Vagina (tissue), 2 donors: ENCODE data around the gene ZNF784. TPM values are rescaled to one million over a fixed set of nuclear protein-coding genes. Genes with fewer than 3 reads are reported as not detected.

Experiments used
- DNase-seq, 2 donors: peaks; one replicate each; pipeline ENCODE4 v3.0.0-alpha.2; 2017; ENCODE audit errors: extremely low spot score in 2 of 2
- H3K27ac ChIP-seq: fragments of 200-600 bp; sonication (generic); one replicate; pipeline ENCODE4 v1.5.1; 2019
- H3K27me3 ChIP-seq: fragments of 200-600 bp; sonication (generic); one replicate; pipeline ENCODE4 v1.5.1; 2019
- H3K36me3 ChIP-seq, 2 donors: fragments of 200-600 bp; sonication (generic); one replicate each; pipeline ENCODE4 v1.5.1; 2017 to 2019
- H3K4me1 ChIP-seq: fragments of 200-600 bp; sonication (generic); one replicate; pipeline ENCODE4 v1.5.1; 2019
- H3K4me3 ChIP-seq, 2 donors: fragments of 200-600 bp; sonication (generic); 1 replicate in 1 of 2; 2 replicates in 1 of 2; pipeline ENCODE4 v1.5.1; 2016 to 2019
- H3K9me3 ChIP-seq: fragments of 200-600 bp; sonication (generic); one replicate; pipeline ENCODE4 v1.5.1; 2019
- POLR2A ChIP-seq, 2 donors: fragments of 450-650 bp; IDR thresholded peaks; one replicate each; pipeline ENCODE4 v1.6.1; 2017; ENCODE audit warnings: antibody characterized with exemption in 2 of 2, mild to moderate bottlenecking in 2 of 2, moderate library complexity in 2 of 2
- POLR2AphosphoS5 ChIP-seq, 2 donors: sonication (generic); formaldehyde crosslinking; IDR thresholded peaks; one replicate each; pipeline ENCODE4 v1.9.0; 2017; ENCODE audit warnings: antibody characterized with exemption in 2 of 2, mild to moderate bottlenecking in 2 of 2, low read depth in 1 of 2; ENCODE audit not compliant: insufficient read depth in 1 of 2
- intact Hi-C: fragments of 100-400 bp; cut with DNase I; formaldehyde crosslinking; loops from one replicate; pipeline ENCODE4 v1.15.1; 2023
- total RNA-seq: library from RNA; depleted of rRNA; stranded (reverse); fragments of >200 nt; gene quantifications from one replicate; pipeline ENCODE4 v1.2.3, GENCODE V29; 2016
- TF ChIP-seq, protein P1 (sequence below), 3 experiments: fragments of 450-650 bp in 2 of 3; fragments of 200-600 bp in 1 of 3; sonication (generic) in 1 of 3; IDR thresholded peaks; one replicate each; pipeline ENCODE4 v1.5.1; 2017 to 2019; ENCODE audit warnings: antibody characterized with exemption in 3 of 3, mild to moderate bottlenecking in 2 of 3, moderate library complexity in 2 of 3

The ZNF784 gene
- total RNA-seq, 1 donor from 2014 or later: 5.2 TPM

- intact Hi-C loops: loop anchor here (10.0 kb wide), 1 partner anchor 201 kb away; the partner anchor contains the start of gene UBE2S
- no peak for DNase-seq
- TF ChIP-seq POLR2A (IDR thresholded peaks at IDR 0.05) (no peak), POLR2AphosphoS5 (IDR thresholded peaks at IDR 0.05; ENCODE audit: insufficient read depth in 1 of 2, low read depth in 1 of 2) (peak in 1 of 2 donors; percentile 25)
- TF ChIP-seq, protein P1, sequence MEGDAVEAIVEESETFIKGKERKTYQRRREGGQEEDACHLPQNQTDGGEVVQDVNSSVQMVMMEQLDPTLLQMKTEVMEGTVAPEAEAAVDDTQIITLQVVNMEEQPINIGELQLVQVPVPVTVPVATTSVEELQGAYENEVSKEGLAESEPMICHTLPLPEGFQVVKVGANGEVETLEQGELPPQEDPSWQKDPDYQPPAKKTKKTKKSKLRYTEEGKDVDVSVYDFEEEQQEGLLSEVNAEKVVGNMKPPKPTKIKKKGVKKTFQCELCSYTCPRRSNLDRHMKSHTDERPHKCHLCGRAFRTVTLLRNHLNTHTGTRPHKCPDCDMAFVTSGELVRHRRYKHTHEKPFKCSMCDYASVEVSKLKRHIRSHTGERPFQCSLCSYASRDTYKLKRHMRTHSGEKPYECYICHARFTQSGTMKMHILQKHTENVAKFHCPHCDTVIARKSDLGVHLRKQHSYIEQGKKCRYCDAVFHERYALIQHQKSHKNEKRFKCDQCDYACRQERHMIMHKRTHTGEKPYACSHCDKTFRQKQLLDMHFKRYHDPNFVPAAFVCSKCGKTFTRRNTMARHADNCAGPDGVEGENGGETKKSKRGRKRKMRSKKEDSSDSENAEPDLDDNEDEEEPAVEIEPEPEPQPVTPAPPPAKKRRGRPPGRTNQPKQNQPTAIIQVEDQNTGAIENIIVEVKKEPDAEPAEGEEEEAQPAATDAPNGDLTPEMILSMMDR (IDR thresholded peaks at IDR 0.05): peak in 2 of 3 experiments; percentile 31 to 46
- Histone ChIP-seq H3K4me3 (peak within 1 kb of the TSS; percentile 70 to 90), H3K4me1 (peaks cover 39% of the 10 kb centered on the region), H3K27ac (peak within 1 kb of the TSS; percentile 91), H3K9me3 (no peaks in the 10 kb centered on the region), H3K27me3 (no peaks in the 10 kb centered on the region), H3K36me3 (no peaks in the 10 kb centered on the region)
Measured at GRCh38 chr19:55605637-55606470, 18.5 kb downstream of the ZNF784 start, which contains the start of gene ZNF865. TSS of gene ZNF865 (plus strand) at chr19:55605647. CDS start at chr19:55613619, 7,972 bp downstream.

GRCh38 chr19:55605207-55605636, 19.1 kb downstream of the ZNF784 start:
- Histone ChIP-seq H3K9me3 (no peaks in the 10 kb centered on the region), H3K27ac (peak overlapping the region; percentile 91), H3K4me1 (peaks cover 42% of the 10 kb centered on the region), H3K36me3 (no peaks in the 10 kb centered on the region), H3K27me3 (no peaks in the 10 kb centered on the region), H3K4me3 (peak overlapping the region; percentile 70 to 90)
- TF ChIP-seq, protein P1 (IDR thresholded peaks at IDR 0.05): no peak
- TF ChIP-seq POLR2A (IDR thresholded peaks at IDR 0.05): peak in 1 of 2 donors; percentile 7
- peak; percentile 71 to 76 for TF ChIP-seq POLR2AphosphoS5 (IDR thresholded peaks at IDR 0.05; ENCODE audit: insufficient read depth in 1 of 2, low read depth in 1 of 2)
- peak in 1 of 2 donors; percentile 96 for DNase-seq
- intact Hi-C loops: loop anchor here (10.0 kb wide), 1 partner anchor 200 kb away; the partner anchor contains the start of gene UBE2S

- peak overlapping the region; percentile 91 for H3K27ac ChIP-seq
- H3K36me3 ChIP-seq: no peaks in the 10 kb centered on the region
- H3K4me1 ChIP-seq: peaks cover 42% of the 10 kb centered on the region
- no peak for DNase-seq
- H3K4me3 ChIP-seq: peak overlapping the region in 1 of 2 donors; percentile 70
- TF ChIP-seq POLR2AphosphoS5 (IDR thresholded peaks at IDR 0.05; ENCODE audit: insufficient read depth in 1 of 2, low read depth in 1 of 2): no peak
- TF ChIP-seq, protein P1 (IDR thresholded peaks at IDR 0.05): no peak
- no peak for TF ChIP-seq POLR2A (IDR thresholded peaks at IDR 0.05)
- H3K9me3 ChIP-seq: no peaks in the 10 kb centered on the region
- intact Hi-C loops: loop anchor here (10.0 kb wide), 1 partner anchor 199 kb away; the partner anchor contains the start of gene UBE2S
- no peaks in the 10 kb centered on the region for H3K27me3 ChIP-seq
Measured at GRCh38 chr19:55603581-55604292, 20.6 kb downstream of the ZNF784 start.

- intact Hi-C loops: loop anchor here (10.0 kb wide), 1 partner anchor 198 kb away; the partner anchor contains the start of gene UBE2S
Measured at GRCh38 chr19:55603115-55603514, 21.3 kb downstream of the ZNF784 start.

More at GRCh38 chr19:55603115-55603514, 21.3 kb downstream of the ZNF784 start:
- Histone ChIP-seq H3K4me3 (no peak overlapping the region), H3K4me1 (peaks cover 42% of the 10 kb centered on the region), H3K27me3 (no peaks in the 10 kb centered on the region), H3K9me3 (no peaks in the 10 kb centered on the region), H3K36me3 (no peaks in the 10 kb centered on the region), H3K27ac (no peak overlapping the region)
- TF ChIP-seq, protein P1 (IDR thresholded peaks at IDR 0.05): no peak
- TF ChIP-seq POLR2AphosphoS5 (IDR thresholded peaks at IDR 0.05; ENCODE audit: insufficient read depth in 1 of 2, low read depth in 1 of 2) (no peak), POLR2A (IDR thresholded peaks at IDR 0.05) (no peak)
- no peak for DNase-seq
